ENCODE measurements around the gene SMCHD1. TPM values are rescaled to one million over a fixed set of nuclear protein-coding genes. Genes with fewer than 3 reads are reported as not detected.

SMCHD1 gene
- total RNA-seq, 1 experiment from 2014 or later: 48.6 TPM

DNA sequence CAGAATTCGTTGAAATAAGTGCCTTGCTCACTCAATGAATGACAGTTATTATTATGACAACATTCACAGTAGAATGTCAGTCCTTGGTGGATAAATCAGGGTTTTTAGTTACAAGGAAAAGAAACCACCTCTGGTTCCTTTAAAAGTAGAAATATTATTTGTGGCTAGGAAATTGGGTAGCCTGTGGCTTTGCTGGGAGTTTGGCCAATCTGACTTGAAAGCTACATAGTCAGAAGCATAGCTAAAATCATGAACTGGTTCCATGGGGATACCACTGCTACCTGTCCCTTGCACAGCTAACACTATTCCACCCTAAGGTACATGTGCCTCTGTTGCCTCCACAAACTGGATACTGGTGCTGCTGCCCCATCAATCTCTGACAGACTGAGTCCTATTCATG is 12.8 kb upstream of the SMCHD1 start:
- Histone ChIP-seq H3K4me1 (ENCODE audit: control insufficient read depth in 1 of 2, insufficient read depth in 2 of 2, low read length in 2 of 2) (no peaks in the 10 kb centered on the region), H4K20me1 (ENCODE audit: insufficient read depth) (no peaks in the 10 kb centered on the region), H3K27me3 (ENCODE audit: insufficient read depth, low read length) (no peaks in the 10 kb centered on the region), H3K4me2 (ENCODE audit: low read length) (no peak overlapping the region), H3K9ac (ENCODE audit: low read length) (no peak overlapping the region), H3K9me2 (ENCODE audit: insufficient read depth) (no peaks in the 10 kb centered on the region), H3K27ac (ENCODE audit: low read depth, low read length) (no peak overlapping the region), H3K36me3 (ENCODE audit: control insufficient read depth in 1 of 2, insufficient read depth in 2 of 2, low read length in 2 of 2) (no peaks in the 10 kb centered on the region), H3K9me3 (ENCODE audit: control insufficient read depth in 1 of 2, insufficient read depth in 1 of 2, low read depth in 1 of 2, low read length in 2 of 2) (no peaks in the 10 kb centered on the region), H2AFZ (ENCODE audit: low read depth, low read length, poor library complexity, severe bottlenecking) (no peak overlapping the region), H3K79me2 (ENCODE audit: insufficient read depth, low read length) (no peaks in the 10 kb centered on the region), H3K4me3 (replicated peaks in 1 of 2; ENCODE audit: low read depth in 1 of 2, low read length in 2 of 2) (no peak overlapping the region)
- no peak for DNase-seq (ENCODE audit: low read depth, low spot score)
- RAD21 ChIA-PET (ENCODE audit: low non-redundant PET in 1 of 2, low total read pairs in 2 of 2, uncharacterized antibody in 2 of 2, unreplicated experiment in 2 of 2): no interaction called here
- ATAC-seq: no peak
- no TSS peak for BruUV-seq (replicated peaks)
- intact Hi-C loops (cut with micrococcal nuclease): no loop called here
- TF ChIP-seq YY1 (IDR thresholded peaks at IDR 0.05; ENCODE audit: extremely low read depth, insufficient replicate concordance, low read depth, low read length) (no peak), CBX3 (IDR thresholded peaks at IDR 0.05; ENCODE audit: low read depth) (no peak), CEBPB (IDR thresholded peaks at IDR 0.05; ENCODE audit: low read depth) (no peak), JUND (IDR thresholded peaks at IDR 0.05) (no peak), RAD21 (IDR thresholded peaks at IDR 0.05; ENCODE audit: low read depth) (no peak), ZFX (IDR thresholded peaks at IDR 0.05) (no peak), EZH2 (IDR thresholded peaks at IDR 0.05) (no peak), ZNF274 (IDR thresholded peaks at IDR 0.05; ENCODE audit: low read depth, low read length) (no peak), SIN3A (IDR thresholded peaks at IDR 0.05; ENCODE audit: low read depth) (no peak)
- TF ChIP-seq, protein P1, sequence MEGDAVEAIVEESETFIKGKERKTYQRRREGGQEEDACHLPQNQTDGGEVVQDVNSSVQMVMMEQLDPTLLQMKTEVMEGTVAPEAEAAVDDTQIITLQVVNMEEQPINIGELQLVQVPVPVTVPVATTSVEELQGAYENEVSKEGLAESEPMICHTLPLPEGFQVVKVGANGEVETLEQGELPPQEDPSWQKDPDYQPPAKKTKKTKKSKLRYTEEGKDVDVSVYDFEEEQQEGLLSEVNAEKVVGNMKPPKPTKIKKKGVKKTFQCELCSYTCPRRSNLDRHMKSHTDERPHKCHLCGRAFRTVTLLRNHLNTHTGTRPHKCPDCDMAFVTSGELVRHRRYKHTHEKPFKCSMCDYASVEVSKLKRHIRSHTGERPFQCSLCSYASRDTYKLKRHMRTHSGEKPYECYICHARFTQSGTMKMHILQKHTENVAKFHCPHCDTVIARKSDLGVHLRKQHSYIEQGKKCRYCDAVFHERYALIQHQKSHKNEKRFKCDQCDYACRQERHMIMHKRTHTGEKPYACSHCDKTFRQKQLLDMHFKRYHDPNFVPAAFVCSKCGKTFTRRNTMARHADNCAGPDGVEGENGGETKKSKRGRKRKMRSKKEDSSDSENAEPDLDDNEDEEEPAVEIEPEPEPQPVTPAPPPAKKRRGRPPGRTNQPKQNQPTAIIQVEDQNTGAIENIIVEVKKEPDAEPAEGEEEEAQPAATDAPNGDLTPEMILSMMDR (IDR thresholded peaks at IDR 0.05 in 2 of 3, conservative IDR thresholded peaks at IDR 0.05 in 1 of 3; ENCODE audit: borderline replicate concordance in 1 of 3, insufficient read depth in 1 of 3, low read depth in 2 of 3, low read length in 2 of 3): no peak
- TF ChIP-seq, protein P2, sequence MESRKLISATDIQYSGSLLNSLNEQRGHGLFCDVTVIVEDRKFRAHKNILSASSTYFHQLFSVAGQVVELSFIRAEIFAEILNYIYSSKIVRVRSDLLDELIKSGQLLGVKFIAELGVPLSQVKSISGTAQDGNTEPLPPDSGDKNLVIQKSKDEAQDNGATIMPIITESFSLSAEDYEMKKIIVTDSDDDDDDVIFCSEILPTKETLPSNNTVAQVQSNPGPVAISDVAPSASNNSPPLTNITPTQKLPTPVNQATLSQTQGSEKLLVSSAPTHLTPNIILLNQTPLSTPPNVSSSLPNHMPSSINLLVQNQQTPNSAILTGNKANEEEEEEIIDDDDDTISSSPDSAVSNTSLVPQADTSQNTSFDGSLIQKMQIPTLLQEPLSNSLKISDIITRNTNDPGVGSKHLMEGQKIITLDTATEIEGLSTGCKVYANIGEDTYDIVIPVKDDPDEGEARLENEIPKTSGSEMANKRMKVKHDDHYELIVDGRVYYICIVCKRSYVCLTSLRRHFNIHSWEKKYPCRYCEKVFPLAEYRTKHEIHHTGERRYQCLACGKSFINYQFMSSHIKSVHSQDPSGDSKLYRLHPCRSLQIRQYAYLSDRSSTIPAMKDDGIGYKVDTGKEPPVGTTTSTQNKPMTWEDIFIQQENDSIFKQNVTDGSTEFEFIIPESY (IDR thresholded peaks at IDR 0.05; ENCODE audit: extremely low read depth, insufficient replicate concordance, low read length): no peak
- TF ChIP-seq, protein P3, sequence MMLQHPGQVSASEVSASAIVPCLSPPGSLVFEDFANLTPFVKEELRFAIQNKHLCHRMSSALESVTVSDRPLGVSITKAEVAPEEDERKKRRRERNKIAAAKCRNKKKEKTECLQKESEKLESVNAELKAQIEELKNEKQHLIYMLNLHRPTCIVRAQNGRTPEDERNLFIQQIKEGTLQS (IDR thresholded peaks at IDR 0.05): no peak
- TF ChIP-seq, protein P4, sequence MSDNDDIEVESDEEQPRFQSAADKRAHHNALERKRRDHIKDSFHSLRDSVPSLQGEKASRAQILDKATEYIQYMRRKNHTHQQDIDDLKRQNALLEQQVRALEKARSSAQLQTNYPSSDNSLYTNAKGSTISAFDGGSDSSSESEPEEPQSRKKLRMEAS (IDR thresholded peaks at IDR 0.05): no peak
- POLR2A ChIA-PET: no interaction called here
- CTCF ChIA-PET: no interaction called here
